Cerebellar cortex (tissue), 1 donor: Measurements from ENCODE around the gene CNOT11.

Experiments
- DNase-seq: peaks from one replicate; pipeline ENCODE4 v3.0.0-alpha.2; 2015; ENCODE audit warnings: low spot score

The CNOT11 gene

DNA sequence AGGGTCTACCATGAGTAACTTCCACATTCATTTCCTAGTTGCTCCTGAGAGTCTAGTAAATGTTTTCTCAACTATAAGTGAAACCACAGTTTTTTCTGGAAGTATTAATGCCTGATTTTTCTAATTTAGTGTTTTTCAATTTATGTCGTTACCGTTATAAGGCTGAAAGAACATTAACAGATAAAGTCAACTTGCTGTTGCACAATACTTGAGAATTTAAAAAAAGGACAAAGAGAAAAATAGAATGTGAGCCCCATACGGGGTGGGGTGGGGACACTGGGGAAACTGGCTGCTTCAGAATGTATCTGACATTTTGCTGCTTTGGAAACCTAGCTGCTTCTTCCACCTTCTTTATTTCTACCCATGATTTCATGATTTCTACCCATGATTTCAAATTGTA lies 26.2 kb downstream of the CNOT11 start:
- no peak for DNase-seq

DNA sequence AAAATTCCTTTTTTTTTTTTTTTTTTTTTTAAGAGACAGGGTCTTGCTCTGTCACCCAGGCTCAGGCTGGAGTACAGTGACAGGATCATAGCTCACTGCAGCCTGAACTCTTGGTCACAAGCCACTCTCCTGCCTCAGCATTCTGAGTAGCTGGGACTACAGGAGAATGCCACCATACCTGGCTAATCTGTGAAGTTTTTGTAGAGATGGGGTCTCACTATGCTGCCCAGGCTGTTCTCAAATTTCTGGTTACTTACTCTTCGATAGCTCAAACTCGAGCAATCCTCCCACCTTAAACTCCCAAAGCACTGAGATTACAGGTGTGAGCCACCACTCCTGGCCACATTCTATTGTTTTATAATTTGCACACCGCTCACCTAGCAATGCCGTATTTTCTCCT lies 28.8 kb downstream of the CNOT11 start:
- DNase-seq = no peak

GRCh38 chr2:101282980-101283379 lies 30.3 kb downstream of the CNOT11 start:
- no peak for DNase-seq

GRCh38 chr2:101286684-101287083 lies 34.0 kb downstream of the CNOT11 start:
- DNase-seq = no peak

DNA sequence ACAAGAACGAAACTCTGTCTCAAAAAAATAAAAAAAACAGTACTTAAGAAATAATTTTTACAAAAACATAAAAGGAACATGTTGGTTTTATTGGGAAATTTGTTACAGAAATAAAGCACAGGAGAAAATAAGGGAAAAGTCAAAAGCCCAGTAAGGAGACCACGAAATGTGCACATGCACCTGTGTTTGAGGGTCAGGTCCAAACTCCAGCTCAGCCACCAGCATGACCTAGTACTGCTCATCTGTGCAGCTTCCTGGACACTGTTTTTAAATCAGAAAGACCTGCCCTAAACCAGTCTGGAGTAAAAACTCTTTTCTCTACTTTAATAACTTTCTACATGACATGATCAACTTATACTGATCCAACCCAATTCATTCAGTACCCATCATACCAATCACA lies 34.6 kb downstream of the CNOT11 start:
- no peak for DNase-seq

DNA sequence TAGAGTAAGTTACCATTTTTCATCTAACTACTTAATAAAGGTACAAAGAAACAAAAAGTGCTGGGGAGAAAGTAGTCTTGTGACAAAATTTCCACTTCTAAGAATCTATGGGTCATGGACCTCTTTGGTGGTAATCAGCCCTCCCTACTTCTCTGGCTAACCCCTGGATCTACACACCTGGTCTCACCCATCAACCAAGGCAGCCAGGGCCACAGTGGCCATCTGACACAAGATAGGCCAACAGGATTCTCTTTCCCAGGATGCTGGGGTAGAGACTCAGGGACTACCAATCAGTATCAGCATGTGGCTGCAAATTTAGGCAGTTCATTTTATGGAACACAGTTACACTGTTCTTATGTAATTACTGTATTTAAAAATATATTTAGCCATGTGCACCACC lies 38.0 kb downstream of the CNOT11 start:
- no peak for DNase-seq

DNA sequence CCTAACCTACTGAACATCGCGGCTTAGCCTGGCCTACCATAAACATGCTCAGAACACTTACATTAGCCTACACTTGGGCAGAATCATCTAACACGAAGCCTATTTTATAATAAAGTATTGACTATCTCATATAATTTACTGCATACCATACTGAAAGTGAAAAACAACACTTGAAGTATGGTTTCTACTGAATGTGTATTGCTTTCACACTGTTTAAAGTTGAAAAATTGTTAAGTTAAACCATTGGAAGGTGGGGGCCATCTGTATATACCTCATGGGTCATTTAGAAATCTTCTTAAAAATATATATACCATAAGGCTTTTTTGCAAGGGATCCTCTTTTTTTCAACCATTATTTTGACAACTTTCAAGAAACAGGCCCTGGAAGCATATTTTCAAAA lies 39.3 kb downstream of the CNOT11 start:
- no peak for DNase-seq

DNA sequence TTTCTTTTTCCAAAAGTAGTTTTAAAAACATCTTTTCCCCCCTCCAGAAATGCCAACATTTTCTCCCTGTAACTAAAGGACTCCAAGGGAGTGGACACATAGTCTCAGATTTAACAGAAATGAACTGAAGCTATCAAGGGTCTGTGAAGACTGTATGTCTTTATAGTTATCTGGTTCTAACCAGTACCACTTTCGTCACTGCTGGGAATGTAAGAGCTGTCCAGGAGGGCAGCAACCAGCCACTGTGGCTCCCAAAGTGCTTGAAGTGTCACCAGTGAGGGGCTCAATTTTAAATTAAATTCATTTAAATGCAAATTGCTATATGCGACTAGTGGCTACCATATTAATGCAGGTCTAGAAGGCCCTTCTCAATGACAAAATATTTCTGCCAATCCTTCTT lies 40.9 kb downstream of the CNOT11 start:
- no peak for DNase-seq

DNA sequence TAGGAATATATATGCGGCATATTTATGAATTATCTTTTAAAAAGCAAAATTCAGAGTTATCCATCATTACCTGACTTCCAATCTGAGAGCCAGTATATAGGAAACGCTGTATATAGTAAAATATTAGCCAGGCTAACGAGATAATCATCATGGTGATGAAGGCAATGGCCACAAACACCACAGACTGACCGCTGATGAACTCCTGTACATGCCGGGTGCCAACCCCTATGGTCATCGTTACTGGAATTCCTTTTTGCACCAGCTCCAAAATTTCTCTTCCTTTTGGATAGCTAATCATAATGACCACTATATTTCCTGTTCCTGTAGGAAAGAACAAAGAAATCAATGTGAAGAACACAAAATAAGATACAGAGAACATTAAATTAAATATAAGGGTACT lies 42.2 kb downstream of the CNOT11 start:
- no peak for DNase-seq

DNA sequence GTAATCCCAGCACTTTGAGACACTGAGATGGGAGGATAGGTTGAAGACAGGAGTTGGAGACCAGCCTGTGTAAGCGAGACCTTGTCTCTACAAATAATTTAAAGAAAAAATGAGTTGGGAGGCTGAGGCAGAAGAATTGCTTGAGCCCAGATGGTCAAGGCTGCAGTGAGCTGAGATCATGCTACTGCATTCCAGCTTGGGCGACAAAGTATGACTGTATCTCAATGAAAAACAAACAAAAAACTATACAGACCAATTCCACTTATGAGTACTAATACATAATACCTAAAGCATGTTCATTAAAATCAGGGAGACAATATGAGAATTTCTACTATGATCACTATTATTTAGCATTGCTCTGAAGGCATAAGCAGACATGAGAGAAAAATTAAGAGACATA lies 43.2 kb downstream of the CNOT11 start:
- DNase-seq = no peak

GRCh38 chr2:101296371-101296770 lies 43.7 kb downstream of the CNOT11 start:
- no peak for DNase-seq

- DNase-seq = no peak
Measured at GRCh38 chr2:101297383-101297782, 44.7 kb downstream of the CNOT11 start.

- no peak for DNase-seq
Measured at GRCh38 chr2:101299604-101300003, 46.9 kb downstream of the CNOT11 start.

- DNase-seq = no peak
Measured at GRCh38 chr2:101300164-101300563, 47.5 kb downstream of the CNOT11 start.

DNA sequence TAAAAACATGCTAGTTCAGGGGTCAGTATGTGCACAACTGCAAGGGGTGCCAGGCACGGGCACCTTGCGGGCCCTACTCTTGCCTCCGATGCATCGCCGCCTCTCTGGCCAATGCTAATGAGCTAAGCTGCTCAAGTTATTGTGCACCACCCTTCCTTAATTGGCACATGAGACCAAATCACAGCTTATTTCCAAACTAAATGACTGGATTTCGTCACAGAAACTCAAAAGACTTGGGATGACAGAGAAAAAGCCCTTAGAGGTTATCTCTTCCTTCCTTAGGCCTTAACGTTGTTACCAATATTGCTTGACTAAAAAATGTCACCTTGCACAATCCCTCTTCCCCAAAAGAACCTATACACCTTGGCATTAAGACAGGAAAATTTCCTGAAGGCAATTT lies 48.1 kb downstream of the CNOT11 start:
- DNase-seq = no peak

DNA sequence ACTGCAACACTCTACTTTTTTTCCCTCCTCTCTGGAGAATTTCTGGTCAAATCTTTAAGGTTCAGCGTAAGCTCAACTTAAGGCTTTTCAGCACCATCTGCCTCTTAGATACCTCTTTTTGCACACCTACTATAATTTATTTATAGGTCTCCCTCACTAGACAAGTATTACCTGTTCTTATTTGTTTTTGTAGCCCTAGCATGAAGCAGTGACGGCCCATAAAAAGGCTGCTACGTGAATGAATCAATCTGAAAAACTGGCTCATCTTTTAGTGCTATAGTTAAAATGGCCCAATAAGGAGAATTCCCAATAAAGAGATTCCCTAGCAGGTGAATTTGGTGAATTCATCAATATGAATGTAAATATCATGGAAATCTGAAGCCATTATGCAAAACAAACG lies 49.3 kb downstream of the CNOT11 start:
- no peak for DNase-seq

DNA sequence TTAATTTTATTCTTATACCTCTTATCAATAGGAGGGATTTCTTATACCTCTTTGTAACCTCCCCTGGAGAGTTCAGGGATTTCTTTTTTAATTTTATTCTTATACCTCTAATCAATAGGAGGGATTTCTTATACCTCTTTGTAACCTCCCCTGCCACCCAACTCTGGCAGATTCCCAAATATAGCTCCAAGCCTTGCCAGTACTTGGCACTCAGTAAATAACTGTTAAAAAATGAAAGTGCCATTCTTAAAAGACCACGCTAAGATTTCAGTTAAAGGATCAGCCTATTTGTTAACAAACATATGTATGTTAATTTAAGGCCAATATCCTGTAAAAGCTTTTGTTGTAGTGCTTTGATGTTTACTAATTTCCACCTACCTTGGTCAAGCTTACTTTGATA lies 51.0 kb downstream of the CNOT11 start:
- DNase-seq = no peak

- DNase-seq = no peak
Measured at GRCh38 chr2:101305035-101305434, 52.3 kb downstream of the CNOT11 start.

- DNase-seq = no peak
Measured at GRCh38 chr2:101305492-101306078, 52.9 kb downstream of the CNOT11 start.

DNA sequence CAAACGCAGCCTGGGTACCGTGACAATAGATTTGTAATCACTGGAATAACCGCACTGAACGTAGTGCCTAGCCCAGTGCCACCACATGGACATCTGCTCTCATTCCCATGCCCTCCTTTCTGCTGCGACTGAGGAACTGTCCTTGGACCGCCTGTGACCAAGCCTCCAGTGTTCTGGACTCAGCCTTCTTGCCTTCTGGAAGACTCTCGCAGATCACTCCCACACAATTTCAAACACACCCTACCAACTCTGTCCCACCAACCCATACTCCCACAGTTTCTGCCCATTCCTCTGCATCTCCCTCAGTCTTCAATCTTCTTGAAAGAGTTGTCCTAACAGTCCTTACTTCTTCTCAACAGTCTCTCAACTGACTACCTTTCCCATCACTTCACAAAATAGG lies 53.7 kb downstream of the CNOT11 start:
- DNase-seq = no peak

- no peak for DNase-seq
Measured at GRCh38 chr2:101307503-101307902, 54.8 kb downstream of the CNOT11 start.

- DNase-seq = no peak
Measured at GRCh38 chr2:101307950-101308431, 55.3 kb downstream of the CNOT11 start.

- peak; percentile 84 for DNase-seq
Measured at GRCh38 chr2:101308432-101309210, 55.9 kb downstream of the CNOT11 start, which contains the start of gene RNF149. TSS of gene RNF149 (minus strand) at chr2:101308701. CDS start at chr2:101308588, 113 bp downstream.
